Activated CD4-positive, alpha-beta T cell treated with anti-CD3 and anti-CD28 coated beads, Interleukin-2, amount 10 ng/mL, durations not matched to agents 7 days and 5 days (primary cell): Measurements from ENCODE around the gene CD300LB. TPM values are rescaled to one million over a fixed set of nuclear protein-coding genes. Genes with fewer than 3 reads are reported as not detected.

Source experiments
- CTCF ChIA-PET: fragments of 350-600 bp; sonication (Branson Sonifier 250); formaldehyde crosslinking; loops from one replicate; lab custom pipeline; 2021; ENCODE audit warnings: antibody characterized with exemption; lab: Charles Lee
- POLR2A ChIA-PET: fragments of 350-600 bp; sonication (Branson Sonifier 250); formaldehyde crosslinking; loops from one replicate; lab custom pipeline; 2021; ENCODE audit warnings: antibody characterized with exemption; lab: Charles Lee
- DNase-seq: peaks from one replicate; pipeline ENCODE4 v3.0.0-alpha.2; 2020
- H3K27ac Mint-ChIP-seq: one replicate; pipeline ENCODE4 v1.8.0; 2021; ENCODE audit warnings: mild to moderate bottlenecking, moderate library complexity, mixed read lengths
- H3K27me3 Mint-ChIP-seq: one replicate; pipeline ENCODE4 v1.8.0; 2021; ENCODE audit warnings: mixed read lengths
- H3K36me3 Mint-ChIP-seq: one replicate; pipeline ENCODE4 v1.8.0; 2021; ENCODE audit warnings: low read depth, mixed read lengths
- H3K4me1 Mint-ChIP-seq: one replicate; pipeline ENCODE4 v1.8.0; 2021; ENCODE audit warnings: mixed read lengths
- H3K4me3 Mint-ChIP-seq: one replicate; pipeline ENCODE4 v1.8.0; 2021; ENCODE audit warnings: mild to moderate bottlenecking, moderate library complexity, mixed read lengths
- H3K9me3 Mint-ChIP-seq: one replicate; pipeline ENCODE4 v1.8.0; 2021; ENCODE audit warnings: mixed read lengths
- total RNA-seq, 2 experiments: library from RNA; stranded (reverse); gene quantifications; one replicate each; pipeline ENCODE4 v1.2.3, GENCODE V29; 2021

The CD300LB gene
- total RNA-seq, 2 experiments from 2014 or later, result not detected

DNA sequence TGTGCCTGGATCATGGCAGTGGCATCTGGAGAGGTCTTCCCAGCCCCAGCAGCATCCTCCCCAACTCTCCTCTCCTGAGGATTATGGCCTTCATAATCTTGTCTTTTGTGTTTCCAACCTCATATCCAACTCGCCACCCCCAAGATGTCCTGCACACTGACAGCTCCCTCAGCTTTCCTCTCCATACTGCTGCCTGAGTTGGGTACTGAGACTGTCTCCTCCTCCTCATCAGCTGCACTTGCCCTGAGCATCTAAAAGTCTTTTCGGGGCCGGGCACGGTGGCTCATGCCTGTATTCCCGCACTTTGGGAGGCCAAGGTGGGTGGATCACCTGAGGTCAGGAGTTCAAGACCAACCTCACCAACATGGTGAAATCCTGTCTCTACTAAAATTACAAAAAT lies 2.0 kb downstream of the CD300LB start:
- CTCF ChIA-PET, result interaction anchor here (1.2 to 1.9 kb wide), 2 partner anchors 72 to 136 kb away, joined by 4 read pairs; no protein-coding TSS in a partner anchor

DNA sequence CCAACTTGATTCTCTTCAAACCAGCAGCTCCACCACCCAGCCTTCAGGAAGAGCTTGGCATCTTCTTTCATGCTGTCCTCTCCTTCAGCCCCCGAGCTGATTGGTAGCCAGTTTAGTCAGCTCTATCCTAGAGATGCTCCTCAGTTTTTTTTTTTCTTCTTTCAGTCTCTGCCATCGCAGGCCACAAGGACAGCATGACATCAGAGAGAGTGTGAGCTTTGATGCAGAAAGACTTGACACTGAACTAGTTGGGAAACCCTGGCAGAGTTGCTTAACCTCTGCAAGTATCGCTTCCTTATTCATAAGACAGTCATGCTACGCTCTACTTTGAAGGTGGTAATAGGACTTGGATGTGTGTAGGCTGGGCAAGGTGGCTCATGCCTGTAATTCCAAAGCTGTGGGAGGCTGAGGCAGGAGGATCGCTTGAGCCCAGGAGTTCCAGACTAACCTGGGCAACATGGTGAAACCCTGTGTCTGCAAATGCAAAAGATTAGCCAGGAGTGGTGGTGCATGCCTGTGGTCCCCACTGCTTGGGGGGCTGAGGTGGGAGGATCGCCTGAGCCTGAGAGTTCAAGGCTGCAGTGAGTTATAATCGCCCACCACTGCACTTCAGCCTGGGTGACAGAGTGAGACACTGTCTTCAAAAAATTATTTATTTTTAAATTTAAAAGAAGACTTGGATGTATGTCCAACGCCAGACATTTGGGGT lies 2.6 kb downstream of the CD300LB start:
- Mint-ChIP-seq H3K4me3 (no peak overlapping the region), H3K27me3 (peaks cover 35% of the 10 kb centered on the region), H3K9me3 (no peaks in the 10 kb centered on the region), H3K4me1 (no peaks in the 10 kb centered on the region), H3K27ac (no peak overlapping the region), H3K36me3 (no peaks in the 10 kb centered on the region)
- ChIA-PET POLR2A (no interaction called here), CTCF (interaction anchor here (1.2 to 1.9 kb wide), 2 partner anchors 72 to 135 kb away, joined by 4 read pairs; no protein-coding TSS in a partner anchor)
- DNase-seq, result no peak

More for the DNA sequence above, 2.0 kb downstream of the CD300LB start:
- Mint-ChIP-seq H3K4me3 (no peak overlapping the region), H3K36me3 (no peaks in the 10 kb centered on the region), H3K27ac (no peak overlapping the region), H3K27me3 (peaks cover 38% of the 10 kb centered on the region), H3K4me1 (no peaks in the 10 kb centered on the region), H3K9me3 (no peaks in the 10 kb centered on the region)
- POLR2A ChIA-PET, result no interaction called here
- DNase-seq, result no peak

DNA sequence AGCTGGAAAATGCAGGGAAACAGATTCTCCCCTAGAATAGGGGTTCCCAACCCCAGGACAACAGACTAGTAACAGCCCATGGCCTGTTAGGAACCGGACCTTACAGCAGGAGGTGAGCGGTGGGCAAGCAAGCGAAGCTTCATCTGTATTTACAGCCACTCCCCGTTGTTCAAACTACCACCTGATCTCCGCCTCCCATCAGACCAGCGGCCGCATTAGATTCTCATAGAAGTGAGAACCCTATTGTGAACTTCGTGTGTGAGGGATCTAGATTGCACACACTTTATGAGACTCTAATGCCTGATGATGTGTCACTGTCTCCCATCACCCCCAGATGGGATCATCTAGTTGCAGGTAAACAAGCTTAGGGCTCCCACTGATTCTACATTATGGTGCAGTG lies 3.5 kb downstream of the CD300LB start:
- Mint-ChIP-seq H3K27me3 (peaks cover 27% of the 10 kb centered on the region), H3K27ac (no peak overlapping the region), H3K4me3 (no peak overlapping the region), H3K36me3 (no peaks in the 10 kb centered on the region), H3K4me1 (no peaks in the 10 kb centered on the region), H3K9me3 (no peaks in the 10 kb centered on the region)
- POLR2A ChIA-PET, result no interaction called here
- DNase-seq, result no peak
- CTCF ChIA-PET, result interaction anchor here (1.0 to 1.7 kb wide), 2 partner anchors 12 to 148 kb away, joined by 3 read pairs; no protein-coding TSS in a partner anchor

DNA sequence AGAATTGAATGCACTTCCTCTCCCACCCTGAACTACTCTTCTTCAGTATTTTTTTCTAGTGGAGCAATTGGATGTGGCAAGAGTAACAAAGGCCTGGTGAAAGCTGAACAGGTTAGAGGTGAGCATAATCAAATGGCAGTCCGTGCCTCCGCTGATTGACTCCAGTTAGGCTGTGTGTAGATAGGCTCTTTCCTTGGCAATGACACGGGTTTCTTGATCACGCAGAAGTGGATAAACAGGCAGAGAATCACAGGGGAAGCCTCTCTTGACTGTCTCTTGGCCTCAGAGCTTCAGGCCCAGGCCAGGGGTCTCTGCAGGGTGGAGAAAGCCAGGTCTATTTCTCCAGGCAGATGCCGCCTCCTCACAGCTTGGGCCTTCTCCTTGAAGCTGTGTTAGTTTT lies 4.2 kb downstream of the CD300LB start:
- Mint-ChIP-seq H3K27ac (no peak overlapping the region), H3K36me3 (no peaks in the 10 kb centered on the region), H3K27me3 (peaks cover 22% of the 10 kb centered on the region), H3K4me3 (no peak overlapping the region), H3K9me3 (no peaks in the 10 kb centered on the region), H3K4me1 (no peaks in the 10 kb centered on the region)
- ChIA-PET CTCF (interaction anchor here (1.0 to 1.7 kb wide), 2 partner anchors 11 to 148 kb away, joined by 3 read pairs; no protein-coding TSS in a partner anchor), POLR2A (no interaction called here)
- DNase-seq, result no peak

DNA sequence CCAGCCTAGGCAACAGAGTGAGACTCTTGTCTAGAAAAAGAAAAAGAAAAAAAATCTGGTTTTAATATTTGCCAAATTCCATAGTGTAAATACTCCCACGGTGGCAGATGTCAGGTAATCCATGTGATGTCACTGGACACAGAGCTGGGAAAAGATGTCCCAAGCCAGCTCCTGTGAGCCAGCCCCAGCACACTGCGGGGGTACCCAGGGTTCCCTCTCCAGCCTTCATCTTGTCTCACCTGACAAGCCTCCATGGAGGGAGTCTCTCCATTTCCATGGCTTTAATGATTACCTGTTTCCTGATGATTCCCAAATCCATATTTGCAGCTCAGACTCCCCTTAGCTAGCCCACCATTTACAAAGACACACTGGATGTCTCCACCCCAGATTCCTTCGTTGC lies 4.6 kb downstream of the CD300LB start:
- Mint-ChIP-seq H3K4me1 (peaks cover 2% of the 10 kb centered on the region), H3K9me3 (no peaks in the 10 kb centered on the region), H3K36me3 (no peaks in the 10 kb centered on the region), H3K4me3 (no peak overlapping the region), H3K27me3 (peaks cover 18% of the 10 kb centered on the region), H3K27ac (no peak overlapping the region)
- DNase-seq, result no peak
- POLR2A ChIA-PET, result no interaction called here
- CTCF ChIA-PET, result interaction anchor here (1.1 to 1.7 kb wide), 2 partner anchors 147 to 159 kb away, joined by 3 to 4 read pairs; partner anchors contain the start of gene GPR142

DNA sequence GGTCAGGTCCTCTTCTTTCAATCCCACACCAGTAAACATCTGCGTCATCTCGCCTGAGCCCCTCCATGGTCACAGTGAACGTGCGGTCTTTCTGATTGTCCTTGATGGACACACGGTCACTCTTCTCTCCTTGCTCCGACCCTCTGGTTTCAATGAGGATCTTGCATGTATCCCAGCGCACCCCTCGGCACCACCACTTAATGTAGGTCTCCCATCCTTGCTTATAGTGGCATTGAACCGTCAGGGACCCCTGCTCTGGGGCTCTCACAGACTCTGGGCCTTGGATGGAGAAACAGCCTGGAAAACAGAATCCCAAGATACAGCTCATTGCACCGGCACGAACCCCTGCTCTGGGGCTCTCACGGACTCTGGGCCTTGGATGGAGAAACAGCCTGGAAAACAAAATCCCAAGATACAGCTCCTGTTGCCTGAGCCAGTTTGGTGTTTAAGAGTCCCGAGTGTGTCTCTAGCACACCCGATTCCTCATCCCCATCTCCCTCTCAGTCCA lies 5.4 kb downstream of the CD300LB start:
- H3K27ac Mint-ChIP-seq, result no peak overlapping the region
- peaks cover 9% of the 10 kb centered on the region for H3K4me1 Mint-ChIP-seq
- DNase-seq, result no peak
- peaks cover 13% of the 10 kb centered on the region for H3K27me3 Mint-ChIP-seq
- ChIA-PET CTCF (interaction anchor here (1.1 kb wide), 1 partner anchor 158 kb away, joined by 4 read pairs; the partner anchor contains the start of gene GPR142), POLR2A (no interaction called here)
- no peaks in the 10 kb centered on the region for H3K36me3 Mint-ChIP-seq
- no peak overlapping the region for H3K4me3 Mint-ChIP-seq
- H3K9me3 Mint-ChIP-seq, result peaks cover 2% of the 10 kb centered on the region

DNA sequence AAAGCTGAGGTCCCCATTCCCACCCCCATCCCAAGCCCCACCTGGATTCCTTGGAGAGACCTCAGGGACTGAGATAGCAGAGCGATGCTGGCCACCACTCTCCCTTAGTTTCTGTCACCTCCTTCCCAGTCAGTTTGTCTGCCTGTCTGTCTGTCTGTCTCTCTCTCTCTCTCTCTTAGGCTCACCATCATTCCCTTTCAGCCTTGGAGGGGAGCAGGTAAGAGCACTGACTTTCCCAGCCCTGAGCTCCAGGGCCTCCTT lies 5.9 kb downstream of the CD300LB start:
- no peak overlapping the region for H3K27ac Mint-ChIP-seq
- ChIA-PET POLR2A (no interaction called here), CTCF (interaction anchor here (1.1 kb wide), 1 partner anchor 158 kb away, joined by 4 read pairs; the partner anchor contains the start of gene GPR142)
- no peak for DNase-seq
- H3K27me3 Mint-ChIP-seq, result peaks cover 11% of the 10 kb centered on the region
- H3K9me3 Mint-ChIP-seq, result peaks cover 3% of the 10 kb centered on the region
- H3K36me3 Mint-ChIP-seq, result no peaks in the 10 kb centered on the region
- peaks cover 9% of the 10 kb centered on the region for H3K4me1 Mint-ChIP-seq
- no peak overlapping the region for H3K4me3 Mint-ChIP-seq

DNA sequence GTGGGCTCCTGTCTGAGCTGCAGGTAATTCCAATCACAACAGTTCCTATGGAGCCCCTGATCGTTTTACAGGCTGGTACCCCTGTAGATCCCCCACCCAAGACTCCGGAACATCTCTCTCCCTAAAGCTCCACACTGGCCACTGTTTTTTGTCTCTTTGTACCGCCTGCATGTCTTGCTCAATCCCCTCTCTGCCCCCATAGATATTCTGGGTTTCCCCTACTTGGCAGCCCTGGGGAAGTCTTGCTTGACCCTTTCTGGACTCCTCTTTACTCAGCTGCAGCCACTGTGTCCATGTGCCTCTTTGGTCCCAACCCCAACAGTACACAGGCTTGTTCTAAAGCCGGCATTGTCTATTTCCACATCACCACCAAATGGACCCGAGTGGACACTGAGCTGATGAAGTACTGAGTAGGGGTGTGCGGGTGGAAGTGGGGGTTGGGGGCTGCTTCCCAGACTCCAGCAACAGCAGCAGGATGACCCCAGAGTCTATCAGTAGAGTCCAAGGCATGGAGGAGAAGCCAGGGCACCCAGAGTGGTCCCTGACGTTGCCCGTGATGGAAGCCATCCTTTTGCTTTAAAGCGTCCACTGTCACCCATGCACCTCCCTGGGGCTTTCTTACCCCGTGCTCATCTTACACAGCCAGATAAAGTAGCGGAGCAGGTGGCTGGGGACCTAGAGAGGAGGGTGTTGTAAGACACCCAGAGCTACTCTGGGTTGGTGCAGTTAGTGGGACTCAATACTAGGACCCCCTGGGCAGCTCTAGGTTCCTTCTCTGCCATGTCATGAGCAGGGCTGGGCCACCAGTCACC lies 6.4 kb downstream of the CD300LB start:
- Mint-ChIP-seq H3K27ac (no peak overlapping the region), H3K36me3 (no peaks in the 10 kb centered on the region), H3K9me3 (peaks cover 3% of the 10 kb centered on the region), H3K27me3 (peaks cover 12% of the 10 kb centered on the region), H3K4me3 (no peak overlapping the region), H3K4me1 (peaks cover 9% of the 10 kb centered on the region)
- ChIA-PET POLR2A (no interaction called here), CTCF (no interaction called here)
- no peak for DNase-seq

DNA sequence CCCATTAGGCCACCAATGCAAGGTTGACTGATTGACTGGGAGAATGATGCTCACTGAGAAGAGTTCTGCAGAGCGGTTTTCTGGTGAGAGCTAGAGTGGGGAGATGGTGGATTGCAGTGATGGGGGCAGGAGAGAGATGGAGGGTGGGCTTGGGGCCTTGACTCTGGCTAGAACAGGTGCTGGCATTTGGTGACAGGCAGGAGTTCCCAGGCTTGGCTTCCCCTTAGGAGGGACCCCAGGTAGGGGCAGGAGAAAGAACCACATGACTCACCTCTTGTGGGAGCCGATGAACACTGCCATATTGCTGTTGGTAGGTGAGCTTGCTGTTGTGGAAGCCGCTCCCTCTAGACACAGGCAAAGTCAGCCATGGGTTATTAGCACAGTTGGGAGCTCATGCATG lies 8.0 kb downstream of the CD300LB start:
- Mint-ChIP-seq H3K4me1 (peaks cover 9% of the 10 kb centered on the region), H3K36me3 (no peaks in the 10 kb centered on the region), H3K9me3 (peaks cover 5% of the 10 kb centered on the region), H3K27me3 (peaks cover 12% of the 10 kb centered on the region), H3K27ac (no peak overlapping the region), H3K4me3 (no peak overlapping the region)
- POLR2A ChIA-PET, result no interaction called here
- CTCF ChIA-PET, result interaction anchor here (0.7 kb wide), 1 partner anchor 153 kb away, joined by 3 read pairs; no protein-coding TSS in a partner anchor
- no peak for DNase-seq

DNA sequence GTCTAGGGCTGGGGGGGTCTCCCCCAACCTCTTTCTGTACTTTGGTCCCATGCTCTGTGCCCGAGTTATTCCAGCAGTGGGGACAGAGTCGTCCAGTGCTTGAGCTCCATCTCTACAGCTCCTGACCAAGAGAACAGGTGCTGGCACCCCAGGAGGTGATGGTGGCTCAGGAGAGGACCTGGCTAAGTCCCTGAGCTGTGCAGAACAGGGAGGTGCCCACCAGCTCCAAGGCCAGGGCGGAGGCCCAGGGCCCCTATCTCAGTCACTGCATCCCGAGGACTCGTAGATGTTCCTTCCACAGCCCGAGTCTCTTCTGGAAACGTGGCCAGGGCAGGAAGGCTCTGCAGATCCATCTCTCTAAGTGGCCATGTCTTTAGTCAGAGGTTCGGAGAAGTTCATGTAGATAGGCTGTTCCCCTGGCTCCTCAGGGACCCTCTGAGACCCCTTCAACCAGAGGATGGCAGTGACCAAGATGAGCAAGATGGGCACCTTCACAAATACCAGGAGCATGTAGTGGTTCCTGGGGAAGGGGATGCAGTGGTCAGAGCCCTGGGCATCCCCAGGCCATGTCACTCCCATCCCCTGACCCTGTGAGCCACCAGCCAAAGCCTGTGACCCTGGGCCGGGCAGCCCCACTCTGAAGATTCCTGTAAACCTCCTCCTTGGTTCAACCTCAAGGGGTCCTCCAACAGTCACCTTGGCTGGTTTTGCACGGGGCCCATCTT lies 8.7 kb downstream of the CD300LB start:
- CTCF ChIA-PET, result no interaction called here
- no peak for DNase-seq
- Mint-ChIP-seq H3K9me3 (peaks cover 5% of the 10 kb centered on the region), H3K36me3 (no peaks in the 10 kb centered on the region), H3K4me1 (peaks cover 9% of the 10 kb centered on the region), H3K27ac (no peak overlapping the region), H3K27me3 (peaks cover 17% of the 10 kb centered on the region), H3K4me3 (no peak overlapping the region)
- POLR2A ChIA-PET, result no interaction called here

DNA sequence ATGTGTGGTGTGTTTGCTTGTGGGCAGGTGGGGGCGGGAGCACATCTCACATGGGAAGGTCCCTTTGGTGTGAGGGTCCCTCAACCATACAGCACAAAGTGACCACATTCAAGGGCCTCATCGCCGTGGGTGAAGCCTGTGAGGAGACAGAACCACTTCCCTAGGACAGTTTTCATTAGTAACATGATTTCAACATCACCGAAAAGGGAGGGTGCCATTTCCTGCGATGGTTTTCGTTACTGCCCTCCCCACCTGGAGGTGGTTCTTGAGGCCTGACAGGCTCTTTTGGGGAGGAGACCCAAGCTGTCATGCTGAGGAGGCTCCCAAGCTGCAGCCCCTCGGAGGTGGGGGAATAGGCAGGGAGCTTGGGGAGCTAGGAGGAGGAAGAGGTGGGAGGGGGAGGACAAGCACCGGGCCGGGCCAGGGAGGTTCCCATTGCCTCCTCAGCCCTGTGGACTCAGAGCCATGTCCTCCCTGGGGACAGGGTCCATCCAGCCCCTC lies 9.5 kb downstream of the CD300LB start:
- CTCF ChIA-PET, result no interaction called here
- no peaks in the 10 kb centered on the region for H3K36me3 Mint-ChIP-seq
- no peak for DNase-seq
- POLR2A ChIA-PET, result no interaction called here
- H3K27me3 Mint-ChIP-seq, result peaks cover 17% of the 10 kb centered on the region
- peaks cover 9% of the 10 kb centered on the region for H3K4me1 Mint-ChIP-seq
- H3K9me3 Mint-ChIP-seq, result peaks cover 5% of the 10 kb centered on the region
- H3K4me3 Mint-ChIP-seq, result no peak overlapping the region
- H3K27ac Mint-ChIP-seq, result no peak overlapping the region

DNA sequence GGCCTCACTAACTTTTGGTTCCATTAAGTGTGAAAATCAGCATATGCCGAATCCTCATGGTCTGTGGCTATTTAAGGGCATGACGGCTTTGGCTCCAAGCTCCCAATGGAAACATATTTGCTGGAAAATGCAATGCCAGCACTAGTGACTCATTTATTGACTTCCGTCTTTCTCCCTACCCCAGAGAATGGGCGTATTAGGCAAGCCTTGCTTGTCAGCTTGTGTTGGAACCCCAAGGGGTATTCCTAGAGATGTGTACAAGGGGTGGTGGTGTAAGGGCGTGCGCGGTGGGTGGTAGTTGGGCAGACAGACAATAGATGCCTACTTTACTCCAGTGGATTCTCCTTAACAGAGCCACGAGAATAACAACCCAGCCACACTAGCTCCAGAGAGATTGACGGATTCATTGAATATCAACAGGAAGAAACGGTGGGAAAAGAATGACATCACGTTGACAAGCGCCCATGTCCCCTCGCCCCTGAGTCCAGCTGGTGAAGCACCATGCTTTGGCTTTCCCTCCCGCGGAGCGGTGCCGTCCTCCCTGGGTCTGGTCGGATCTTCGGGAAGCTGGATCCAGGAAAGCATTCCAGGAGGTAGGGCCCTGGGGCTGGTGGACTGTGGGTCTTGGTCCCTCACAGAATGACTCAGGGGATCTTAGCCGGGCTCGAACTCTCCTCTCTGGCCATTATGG lies 10.3 kb downstream of the CD300LB start:
- DNase-seq, result no peak
- H3K36me3 Mint-ChIP-seq, result no peaks in the 10 kb centered on the region
- H3K4me1 Mint-ChIP-seq, result peaks cover 9% of the 10 kb centered on the region
- H3K27ac Mint-ChIP-seq, result no peak overlapping the region
- ChIA-PET POLR2A (no interaction called here), CTCF (interaction anchor here (0.6 to 1.2 kb wide), 2 partner anchors 79 to 152 kb away, joined by 3 read pairs; no protein-coding TSS in a partner anchor)
- peaks cover 17% of the 10 kb centered on the region for H3K27me3 Mint-ChIP-seq
- H3K9me3 Mint-ChIP-seq, result peaks cover 5% of the 10 kb centered on the region
- no peak overlapping the region for H3K4me3 Mint-ChIP-seq
